Lower leg skin (tissue), 4 donors: ENCODE measurements around the gene UBE2J1. TPM values are rescaled to one million over a fixed set of nuclear protein-coding genes. Genes with fewer than 3 reads are reported as not detected.

Source experiments
- DNase-seq, 2 donors: peaks; one replicate each; pipeline ENCODE4 v3.0.0-alpha.2; 2019; ENCODE audit warnings: low spot score in 2 of 2
- H3K4me3 ChIP-seq: fragments of 200-600 bp; sonication (generic); 2 replicates; pipeline ENCODE4 v1.5.1; 2017; ENCODE audit warnings: mild to moderate bottlenecking, low read depth; ENCODE audit not compliant: poor library complexity, severe bottlenecking
- CTCF ChIP-seq, 3 donors: fragments of 450-650 bp; IDR thresholded peaks; one replicate each; pipeline ENCODE4 v1.5.1; 2016; ENCODE audit warnings: antibody characterized with exemption in 3 of 3, mild to moderate bottlenecking in 3 of 3, moderate library complexity in 2 of 3
- POLR2A ChIP-seq, 2 donors: fragments of 450-650 bp; IDR thresholded peaks; one replicate each; pipeline ENCODE4 v1.6.1; 2016 to 2017; ENCODE audit warnings: antibody characterized with exemption in 2 of 2, mild to moderate bottlenecking in 1 of 2, moderate library complexity in 1 of 2
- WGBS, 2 donors: methylation state at CpG; one replicate each; pipeline ENCODE4 v1.1.5; 2018; 5-methylcytosine and 5-hydroxymethylcytosine counted together
- intact Hi-C: fragments of 100-400 bp; cut with DNase I; formaldehyde crosslinking; loops from one replicate; pipeline ENCODE4 v1.15.0; 2023; ENCODE audit warnings: low total_unique reads
- total RNA-seq, 4 donors: library from RNA; depleted of rRNA; stranded (reverse); fragments of >200 nt; gene quantifications; one replicate each; pipeline ENCODE4 v1.1.0, GENCODE V29; 2016

UBE2J1 gene
- total RNA-seq, 4 donors from 2014 or later = 15.9 to 26.7 (median 22.6) TPM

- TF ChIP-seq CTCF (IDR thresholded peaks at IDR 0.05) (no peak), POLR2A (IDR thresholded peaks at IDR 0.05) (no peak)
- no peak for DNase-seq
- intact Hi-C loops = no loop called here
- 88 to 93% methylated on average over 7 of the region's 7 CpGs for WGBS, 2 donors
- H3K4me3 ChIP-seq = no peak overlapping the region
Observed at GRCh38 chr6:89314692-89315091, 37.8 kb downstream of the UBE2J1 start.

- TF ChIP-seq CTCF (IDR thresholded peaks at IDR 0.05) (no peak), POLR2A (IDR thresholded peaks at IDR 0.05) (no peak)
- peak in 1 of 2 donors; percentile 64 for DNase-seq
- intact Hi-C loops = no loop called here
Observed at GRCh38 chr6:89313006-89313405, 39.5 kb downstream of the UBE2J1 start.

GRCh38 chr6:89311853-89312531 lies 40.5 kb downstream of the UBE2J1 start:
- no peak overlapping the region for H3K4me3 ChIP-seq
- WGBS, 2 donors = 21 to 27% methylated on average over 9 of the region's 9 CpGs
- DNase-seq = peak; percentile 42 to 93
- intact Hi-C loops = no loop called here
- no peak for TF ChIP-seq CTCF (IDR thresholded peaks at IDR 0.05)
- no peak for TF ChIP-seq POLR2A (IDR thresholded peaks at IDR 0.05)

More at GRCh38 chr6:89313006-89313405, 39.5 kb downstream of the UBE2J1 start:
- 24 to 40% methylated on average over 1 of the region's 1 CpG for WGBS, 2 donors
- no peak overlapping the region for H3K4me3 ChIP-seq

GRCh38 chr6:89311530-89311852 lies 41.0 kb downstream of the UBE2J1 start:
- intact Hi-C loops = no loop called here
- no peak for DNase-seq
- no peak overlapping the region for H3K4me3 ChIP-seq
- 25 to 27% methylated on average over 5 of the region's 5 CpGs for WGBS, 2 donors
- no peak for TF ChIP-seq POLR2A (IDR thresholded peaks at IDR 0.05)
- TF ChIP-seq CTCF (IDR thresholded peaks at IDR 0.05) = no peak

GRCh38 chr6:89310929-89311328 lies 41.6 kb downstream of the UBE2J1 start:
- DNase-seq = no peak
- intact Hi-C loops = no loop called here
- 51 to 62% methylated on average over 11 of the region's 11 CpGs for WGBS, 2 donors
- H3K4me3 ChIP-seq = no peak overlapping the region
- TF ChIP-seq CTCF (IDR thresholded peaks at IDR 0.05) = no peak
- no peak for TF ChIP-seq POLR2A (IDR thresholded peaks at IDR 0.05)
